GM18868 (cell line): ENCODE measurements around the gene UBE2R2.
A peak's percentile ranks its signal among the peaks of the same experiment; 100 is the strongest.
"Not testable (repeated sequence)": the region's sequence is repeated elsewhere in the genome, so short reads cannot be mapped to it uniquely, and the experiment has no call there.

Experiments used
- ATAC-seq: cut with Tn5 transposase; IDR thresholded peaks from one replicate; pipeline ENCODE4 v1.9.1; 2021; ENCODE audit warnings: mild to moderate bottlenecking, moderate library complexity; ENCODE audit not compliant: unreplicated experiment

Gene UBE2R2

GRCh38 chr9:33924978-33925797 lies 108.2 kb downstream of the UBE2R2 start:
- ATAC-seq = no peak

GRCh38 chr9:33926746-33927485 lies 110.0 kb downstream of the UBE2R2 start:
- no peak for ATAC-seq

GRCh38 chr9:33927694-33928093 lies 110.7 kb downstream of the UBE2R2 start:
- ATAC-seq = no peak

- no peak for ATAC-seq
Observed at GRCh38 chr9:33931326-33931725, 114.4 kb downstream of the UBE2R2 start.

GRCh38 chr9:33932078-33932807 lies 115.3 kb downstream of the UBE2R2 start:
- ATAC-seq = no peak

GRCh38 chr9:33934188-33934878 lies 117.4 kb downstream of the UBE2R2 start:
- ATAC-seq = no peak

GRCh38 chr9:33939924-33940874 lies 123.2 kb downstream of the UBE2R2 start:
- no peak for ATAC-seq

GRCh38 chr9:33942471-33943083 lies 125.6 kb downstream of the UBE2R2 start:
- no peak for ATAC-seq

GRCh38 chr9:33943389-33943788 lies 126.4 kb downstream of the UBE2R2 start:
- ATAC-seq = no peak

GRCh38 chr9:33946779-33947535 lies 130.0 kb downstream of the UBE2R2 start:
- ATAC-seq = no peak

GRCh38 chr9:33950371-33950770 lies 133.4 kb downstream of the UBE2R2 start:
- no peak for ATAC-seq

- no peak for ATAC-seq
Observed at GRCh38 chr9:33952066-33952465, 135.1 kb downstream of the UBE2R2 start.

GRCh38 chr9:33956544-33956943 lies 139.6 kb downstream of the UBE2R2 start:
- peak; percentile 54 for ATAC-seq

- no peak for ATAC-seq
Observed at GRCh38 chr9:33959725-33960124, 142.8 kb downstream of the UBE2R2 start.

- not testable (repeated sequence) for ATAC-seq
Observed at GRCh38 chr9:33962468-33962867, 145.5 kb downstream of the UBE2R2 start.

- ATAC-seq = no peak
Observed at GRCh38 chr9:33964086-33964768, 147.3 kb downstream of the UBE2R2 start.
